ENCODE data around the gene SLC38A11. TPM values are rescaled to one million over a fixed set of nuclear protein-coding genes. Genes with fewer than 3 reads are reported as not detected.
"Not testable (repeated sequence)": the region's sequence is repeated elsewhere in the genome, so short reads cannot be mapped to it uniquely, and the experiment has no call there.

The SLC38A11 gene
- total RNA-seq, 1 experiment from 2014 or later: not detected

DNA sequence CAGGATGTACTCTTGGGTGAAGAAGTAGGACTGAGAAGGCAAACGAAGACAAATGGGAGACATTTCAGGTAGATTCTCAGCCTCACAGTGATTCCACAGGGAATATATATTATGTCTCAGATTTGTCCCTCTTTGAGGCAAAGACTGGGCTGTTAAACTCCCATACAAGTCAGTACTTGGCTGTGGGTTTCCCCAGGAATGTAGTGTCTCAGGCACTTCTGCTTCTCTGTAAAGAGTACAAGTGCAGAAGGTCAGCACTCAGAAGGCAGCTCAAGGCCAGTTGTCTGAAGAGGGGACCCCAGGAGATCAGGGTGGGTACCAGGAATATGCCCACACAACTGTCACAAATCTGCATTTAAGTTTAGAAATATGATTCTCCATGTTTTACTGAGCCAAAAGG, 73.8 kb downstream of the SLC38A11 start:
- no peak for DNase-seq (ENCODE audit: low read depth)

GRCh38 chr2:164879901-164880535, 75.3 kb downstream of the SLC38A11 start:
- DNase-seq (ENCODE audit: low read depth): no peak

GRCh38 chr2:164877927-164878326, 77.4 kb downstream of the SLC38A11 start:
- DNase-seq (ENCODE audit: low read depth): no peak

DNA sequence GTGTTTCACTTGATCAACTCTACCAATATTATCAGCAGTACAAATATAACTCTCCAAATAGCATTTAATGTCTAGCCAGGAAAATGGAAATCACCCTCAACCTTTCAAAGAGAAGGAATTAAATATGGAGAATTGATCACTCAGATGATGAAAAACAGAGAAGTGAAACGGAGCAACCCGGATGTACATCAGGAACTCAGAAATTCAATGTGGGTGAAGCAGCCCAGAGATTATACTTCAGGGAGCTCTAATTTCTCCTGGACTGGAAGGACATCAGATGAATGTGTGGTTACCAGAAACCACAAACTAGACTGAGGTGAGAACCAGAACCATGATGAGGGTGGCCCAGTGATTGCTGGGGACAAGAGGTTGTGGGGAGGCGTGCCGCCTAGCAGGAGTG, 78.2 kb downstream of the SLC38A11 start:
- no peak for DNase-seq (ENCODE audit: low read depth)

- DNase-seq (ENCODE audit: low read depth): no peak
Measured at GRCh38 chr2:164875334-164876205, 79.8 kb downstream of the SLC38A11 start.

GRCh38 chr2:164873210-164873908, 82.0 kb downstream of the SLC38A11 start:
- DNase-seq (ENCODE audit: low read depth): no peak

GRCh38 chr2:164871404-164871803, 83.9 kb downstream of the SLC38A11 start:
- DNase-seq (ENCODE audit: low read depth): no peak

- DNase-seq (ENCODE audit: low read depth): no peak
Measured at GRCh38 chr2:164869420-164869772, 85.9 kb downstream of the SLC38A11 start.

GRCh38 chr2:164868563-164869419, 86.5 kb downstream of the SLC38A11 start:
- DNase-seq (ENCODE audit: low read depth): no peak

DNA sequence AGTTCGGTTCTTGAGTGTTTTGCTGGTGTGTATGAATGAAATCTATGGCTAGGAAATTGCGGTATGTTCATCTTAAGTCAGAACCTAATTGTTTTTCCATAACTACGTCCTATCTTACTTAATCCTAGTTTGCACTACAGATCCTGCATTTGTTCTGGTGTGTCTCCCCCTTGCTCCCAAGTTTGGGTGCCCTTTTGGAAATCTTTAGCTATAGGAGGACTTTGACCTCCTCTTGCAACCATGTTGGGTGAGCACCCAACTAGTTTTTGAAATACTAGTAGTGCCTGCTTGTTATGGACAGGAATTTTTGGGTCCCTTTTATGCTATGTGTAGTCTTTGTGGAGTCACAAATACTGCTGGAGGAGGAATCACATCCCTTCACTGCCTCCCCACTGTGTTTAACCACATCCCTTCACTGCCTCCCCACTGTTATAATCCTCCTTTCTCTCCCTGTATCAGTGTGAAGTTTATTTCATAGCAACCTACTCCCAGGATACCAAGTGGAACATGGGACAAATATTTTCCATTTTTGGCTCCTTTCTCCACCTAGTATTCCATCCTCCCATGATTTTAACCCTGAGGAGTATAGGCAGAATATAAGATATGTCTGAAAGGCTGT, 87.4 kb downstream of the SLC38A11 start:
- no peak for DNase-seq (ENCODE audit: low read depth)

DNA sequence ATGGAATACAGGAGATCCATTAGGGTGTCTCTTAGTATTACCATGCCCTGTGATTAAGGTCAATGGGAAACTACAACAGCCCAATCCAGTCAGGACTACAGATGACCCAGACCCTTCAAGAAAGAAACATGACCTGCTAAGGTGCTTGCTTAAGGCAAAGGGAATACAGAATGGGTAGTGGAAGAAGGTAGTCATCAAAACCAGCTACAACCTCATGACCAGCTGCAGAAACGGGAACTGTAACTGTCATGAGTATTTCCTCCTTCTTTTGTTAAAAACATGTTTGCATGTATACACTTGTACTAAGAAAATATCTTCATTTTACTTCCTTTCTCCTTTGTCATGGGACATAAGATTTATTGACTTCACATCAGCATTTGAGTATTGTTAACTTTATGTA, 88.9 kb downstream of the SLC38A11 start:
- DNase-seq (ENCODE audit: low read depth): not testable (repeated sequence)

GRCh38 chr2:164860694-164861042, 94.7 kb downstream of the SLC38A11 start:
- no peak for DNase-seq (ENCODE audit: low read depth)

DNA sequence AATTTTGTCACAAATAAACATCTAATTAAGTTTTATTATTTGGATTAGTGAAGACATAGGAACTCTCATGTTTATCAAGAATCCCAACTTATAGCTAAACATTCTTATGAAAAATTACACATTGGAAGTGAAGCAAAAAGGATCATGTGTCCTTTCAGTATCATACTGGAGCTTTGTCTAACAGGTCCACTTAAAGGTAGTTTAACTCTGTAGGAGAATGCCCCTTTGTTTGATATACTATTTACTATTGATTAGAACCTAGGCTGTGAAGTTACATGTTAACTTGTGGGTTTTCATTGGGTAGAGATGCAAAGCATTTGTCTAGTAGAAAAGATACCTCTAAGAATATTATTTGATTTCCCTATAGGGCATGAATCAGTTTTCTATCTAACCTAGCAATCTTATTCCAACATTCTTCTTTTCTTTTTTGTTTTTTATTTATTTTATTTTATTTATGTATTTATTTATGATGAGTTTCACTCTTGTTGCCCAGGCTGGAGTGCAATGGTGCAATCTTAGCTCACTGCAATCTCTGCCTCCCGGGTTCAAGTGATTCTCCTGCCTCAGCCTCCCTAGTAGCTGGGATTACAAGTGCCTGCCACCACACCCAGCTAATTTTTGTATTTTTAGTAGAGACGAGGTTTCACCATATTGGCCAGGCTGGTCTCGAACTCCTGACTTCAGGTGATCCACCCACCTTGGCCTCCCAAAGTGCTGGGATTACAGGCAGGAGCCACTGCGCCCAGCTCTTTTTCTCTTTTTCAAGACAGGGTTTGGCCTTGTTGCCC, 95.2 kb downstream of the SLC38A11 start:
- not testable (repeated sequence) for DNase-seq (ENCODE audit: low read depth)

DNA sequence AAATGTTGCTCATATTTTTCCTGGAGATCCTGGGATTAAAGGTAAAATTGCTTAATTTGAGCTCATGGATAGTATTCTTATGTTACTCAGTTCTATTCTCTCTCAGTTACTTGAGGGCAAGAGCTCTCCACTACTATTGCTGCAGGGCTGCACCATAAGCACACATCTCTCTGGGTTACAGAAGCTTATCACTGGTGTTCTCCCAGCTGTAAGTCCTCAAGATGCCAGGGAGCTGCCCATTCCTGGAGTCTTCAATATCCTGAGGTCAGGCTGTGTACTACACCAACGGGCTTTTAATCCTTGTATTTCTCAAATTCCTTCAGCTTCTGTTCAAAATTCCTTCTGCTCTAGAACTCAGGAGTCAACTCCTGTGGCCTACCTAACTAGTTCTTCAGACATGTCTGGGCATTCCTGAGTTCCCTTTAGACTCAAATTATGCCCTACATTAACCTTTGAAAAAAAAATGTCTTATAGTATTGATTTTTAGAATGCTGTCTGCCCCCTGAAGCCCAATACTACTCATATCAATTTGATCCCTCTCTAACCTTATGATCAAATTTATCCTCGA, 96.0 kb downstream of the SLC38A11 start:
- no peak for DNase-seq (ENCODE audit: low read depth)

GRCh38 chr2:164852086-164852485, 103.2 kb downstream of the SLC38A11 start:
- no peak for DNase-seq (ENCODE audit: low read depth)

- no peak for DNase-seq (ENCODE audit: low read depth)
Measured at GRCh38 chr2:164850235-164850634, 105.1 kb downstream of the SLC38A11 start.

DNA sequence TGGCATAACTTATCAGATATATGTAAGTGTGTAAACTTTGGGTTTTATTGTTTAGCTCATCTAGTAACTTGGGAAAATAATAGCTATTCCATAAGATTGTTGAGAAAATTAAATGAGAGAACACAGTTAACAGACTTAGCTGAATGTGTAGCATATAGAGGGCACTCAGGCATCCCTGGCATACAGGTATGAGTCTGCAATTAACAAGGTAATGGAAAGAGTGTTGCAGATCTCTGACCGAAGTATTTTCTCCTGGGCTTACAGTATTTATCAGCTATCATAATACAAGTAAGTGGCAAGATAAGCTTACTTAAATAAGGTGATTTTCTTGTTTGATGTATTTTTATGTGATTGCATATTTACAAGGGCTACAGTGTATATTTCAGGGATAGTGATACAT, 105.8 kb downstream of the SLC38A11 start:
- no peak for DNase-seq (ENCODE audit: low read depth)

- DNase-seq (ENCODE audit: low read depth): no peak
Measured at GRCh38 chr2:164847981-164848741, 107.2 kb downstream of the SLC38A11 start.

DNA sequence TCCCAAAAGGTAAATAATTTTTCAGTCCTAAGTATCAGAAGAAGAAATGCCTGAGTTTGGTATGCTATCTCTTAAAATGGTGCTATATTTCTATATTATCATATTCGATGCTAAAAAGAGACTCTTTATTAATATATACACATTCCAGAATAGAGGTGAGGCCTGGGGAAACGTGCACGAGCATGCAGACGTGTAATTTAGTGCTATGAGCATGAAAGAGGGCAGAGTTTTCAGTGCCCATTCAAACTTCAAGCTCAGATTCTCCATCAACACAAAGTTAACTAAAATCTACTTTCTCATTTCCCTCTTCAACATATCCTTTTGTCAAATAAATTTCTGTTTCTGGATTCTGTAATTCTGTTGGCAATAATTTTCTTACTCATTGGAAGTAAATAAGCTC, 108.0 kb downstream of the SLC38A11 start:
- DNase-seq (ENCODE audit: low read depth): no peak
